Liver (tissue), 9 donors: ENCODE results near the gene TAF7. TPM values are rescaled to one million over a fixed set of nuclear protein-coding genes. Genes with fewer than 3 reads are reported as not detected.

Experiments used
- DNase-seq: peaks from one replicate; pipeline ENCODE4 v3.0.0-alpha.2; 2017; ENCODE audit warnings: low spot score
- H3K27ac ChIP-seq, 2 donors: one replicate each; pipeline ENCODE4 v1.7.0; 2013; ENCODE audit warnings: inconsistent platforms in 2 of 2, low read length in 2 of 2, control low read depth in 1 of 2, low read depth in 1 of 2, mild to moderate bottlenecking in 1 of 2
- H3K27me3 ChIP-seq, 4 donors: one replicate each; pipeline versions ENCODE4 v1.6.1 to v1.7.0; 2013; ENCODE audit warnings: low read length in 3 of 4, inconsistent platforms in 1 of 4, mild to moderate bottlenecking in 1 of 4, moderate library complexity in 1 of 4; ENCODE audit not compliant: control insufficient read depth in 4 of 4, insufficient read depth in 4 of 4
- H3K36me3 ChIP-seq, 4 donors: one replicate each; pipeline versions ENCODE4 v1.6.1 to v1.7.0; 2013; ENCODE audit warnings: low read length in 3 of 4, mild to moderate bottlenecking in 3 of 4, low read depth in 1 of 4, moderate library complexity in 1 of 4; ENCODE audit not compliant: control insufficient read depth in 4 of 4, insufficient read depth in 3 of 4
- H3K4me1 ChIP-seq, 4 donors: one replicate each; pipeline versions ENCODE4 v1.6.1 to v1.7.0; 2013; ENCODE audit warnings: low read length in 3 of 4, mild to moderate bottlenecking in 3 of 4, moderate library complexity in 1 of 4; ENCODE audit not compliant: control insufficient read depth in 4 of 4, insufficient read depth in 4 of 4
- H3K4me3 ChIP-seq, 3 donors: one replicate each; pipeline versions ENCODE4 v1.6.1 to v1.7.0; 2013; ENCODE audit warnings: low read length in 3 of 3, control low read depth in 1 of 3, low read depth in 1 of 3, mild to moderate bottlenecking in 1 of 3
- H3K9ac ChIP-seq, 2 donors: one replicate each; pipeline ENCODE4 v1.7.0; 2013; ENCODE audit warnings: low read length in 2 of 2, mild to moderate bottlenecking in 2 of 2, moderate library complexity in 2 of 2, control low read depth in 1 of 2, low read depth in 1 of 2
- H3K9me3 ChIP-seq, 4 donors: one replicate each; pipeline versions ENCODE4 v1.6.1 to v1.7.0; 2013; ENCODE audit warnings: low read length in 3 of 4; ENCODE audit not compliant: control insufficient read depth in 4 of 4
- EGR1 ChIP-seq, 2 donors: IDR thresholded peaks; 2 replicates each; pipeline ENCODE4 v1.6.1; 2016 to 2018; ENCODE audit warnings: antibody characterized with exemption in 2 of 2, low read depth in 2 of 2
- FOXA1 ChIP-seq: IDR thresholded peaks from 2 replicates; pipeline ENCODE4 v1.6.1; 2016; ENCODE audit warnings: antibody characterized with exemption
- GABPA ChIP-seq, 2 donors: IDR thresholded peaks in 1 of 2; conservative IDR thresholded peaks in 1 of 2; 2 replicates each; pipeline ENCODE4 v1.6.1; 2016; ENCODE audit warnings: antibody characterized with exemption in 2 of 2, mild to moderate bottlenecking in 1 of 2, moderate library complexity in 1 of 2
- HNF4A ChIP-seq, 2 donors: conservative IDR thresholded peaks; 2 replicates each; pipeline ENCODE4 v1.6.1; 2016; ENCODE audit warnings: antibody characterized with exemption in 2 of 2, mild to moderate bottlenecking in 2 of 2
- HNF4G ChIP-seq: IDR thresholded peaks from 2 replicates; pipeline ENCODE4 v1.6.1; 2016; ENCODE audit warnings: antibody characterized with exemption
- MAX ChIP-seq: IDR thresholded peaks from 2 replicates; pipeline ENCODE4 v1.6.1; 2016; ENCODE audit warnings: antibody characterized with exemption
- NR2F2 ChIP-seq: IDR thresholded peaks from 2 replicates; pipeline ENCODE4 v1.6.1; 2016; ENCODE audit warnings: antibody characterized with exemption
- REST ChIP-seq: IDR thresholded peaks from 2 replicates; pipeline ENCODE4 v1.6.1; 2016; ENCODE audit warnings: antibody characterized with exemption, mild to moderate bottlenecking
- RXRA ChIP-seq, 2 donors: IDR thresholded peaks; 2 replicates each; pipeline ENCODE4 v1.6.1; 2017 to 2018; ENCODE audit warnings: antibody characterized with exemption in 2 of 2, mild to moderate bottlenecking in 1 of 2
- SP1 ChIP-seq: IDR thresholded peaks from 2 replicates; pipeline ENCODE4 v1.6.1; 2018; ENCODE audit warnings: antibody characterized with exemption, mild to moderate bottlenecking
- YY1 ChIP-seq: IDR thresholded peaks from 2 replicates; pipeline ENCODE4 v1.6.1; 2016; ENCODE audit warnings: antibody characterized with exemption, mild to moderate bottlenecking
- ZBTB33 ChIP-seq: IDR thresholded peaks from 2 replicates; pipeline ENCODE4 v1.6.1; 2016; ENCODE audit warnings: antibody characterized with exemption
- WGBS: extraction: QIAGEN DNeasy Blood & Tissue Kit; methylation state at CpG from one replicate; pipeline ENCODE4 v1.1.7; 2013; 5-methylcytosine and 5-hydroxymethylcytosine counted together
- polyA plus RNA-seq, 2 donors: library from polyadenylated mRNA; stranded (reverse) in 1 of 2; unstranded in 1 of 2; fragments of 200-250 nt in 1 of 2; fragments of >200 nt in 1 of 2; fragmentation: Nextera tagmentation in 1 of 2; extraction: Ambion mirVana in 1 of 2; gene quantifications; one replicate each; pipeline versions ENCODE4 v1.2.1 to v1.2.3, GENCODE V29; 2013 to 2015
- total RNA-seq, 2 donors: library from RNA; depleted of rRNA; stranded (reverse); fragments of >200 nt; gene quantifications; one replicate each; pipeline ENCODE4 v1.2.3, GENCODE V29; 2014
- donor health status: healthy.
- donor health status: healthy.
- donor health status: healthy.
- donor health status: healthy.
- donor health status: healthy.

TAF7 gene
- total and polyA plus RNA-seq, 4 donors, result 23.5 to 36.3 (median 28.2) TPM

GRCh38 chr5:141366016-141366896, 45.7 kb upstream of the TAF7 start:
- TF ChIP-seq RXRA (IDR thresholded peaks at IDR 0.05) (no peak), MAX (no peak), SP1 (no peak), GABPA (IDR thresholded peaks at IDR 0.05 in 1 of 2, conservative IDR thresholded peaks at IDR 0.05 in 1 of 2) (no peak), REST (no peak), ZBTB33 (no peak), NR2F2 (no peak), HNF4G (no peak)
- Histone ChIP-seq H3K4me3 (peak overlapping the region in 2 of 3 donors; percentile 6 to 41), H3K9ac (no peak overlapping the region), H3K27ac (no peak overlapping the region), H3K27me3 (peaks cover 0 to 5% (median 0%) of the 10 kb centered on the region in 4 donors), H3K9me3 (peaks cover 40 to 75% (median 54%) of the 10 kb centered on the region in 4 donors), H3K36me3 (no peaks in the 10 kb centered on the region), H3K4me1 (no peaks in the 10 kb centered on the region)
- WGBS, result 28% methylated on average over 46 of the region's 46 CpGs
- no peak for DNase-seq

GRCh38 chr5:141363952-141364660, 43.5 kb upstream of the TAF7 start, which contains the start of gene PCDHGA5:
TSS of gene PCDHGA5 (plus strand) at chr5:141364162. CDS start at chr5:141364331, 169 bp downstream.
- H3K4me1 ChIP-seq, result no peaks in the 10 kb centered on the region
- no peak for DNase-seq
- H3K4me3 ChIP-seq, result peak within 1 kb of the TSS in 2 of 3 donors; percentile 20 to 47
- H3K9me3 ChIP-seq, result peaks cover 40 to 70% (median 58%) of the 10 kb centered on the region in 4 donors
- 16% methylated on average over 34 of the region's 34 CpGs for WGBS
- H3K9ac ChIP-seq, result no peak within 1 kb of the TSS
- peaks cover 0 to 5% (median 0%) of the 10 kb centered on the region in 4 donors for H3K27me3 ChIP-seq
- TF ChIP-seq HNF4G (no peak), EGR1 (IDR thresholded peaks at IDR 0.05; ENCODE audit: low read depth in 2 of 2) (no peak), FOXA1 (no peak), ZBTB33 (no peak), YY1 (no peak), RXRA (IDR thresholded peaks at IDR 0.05) (no peak), HNF4A (conservative IDR thresholded peaks at IDR 0.05) (no peak)
- no peaks in the 10 kb centered on the region for H3K36me3 ChIP-seq
- H3K27ac ChIP-seq, result no peak within 1 kb of the TSS
